Measurements from ENCODE around the gene TBC1D20.

- TF ChIP-seq, protein P1, sequence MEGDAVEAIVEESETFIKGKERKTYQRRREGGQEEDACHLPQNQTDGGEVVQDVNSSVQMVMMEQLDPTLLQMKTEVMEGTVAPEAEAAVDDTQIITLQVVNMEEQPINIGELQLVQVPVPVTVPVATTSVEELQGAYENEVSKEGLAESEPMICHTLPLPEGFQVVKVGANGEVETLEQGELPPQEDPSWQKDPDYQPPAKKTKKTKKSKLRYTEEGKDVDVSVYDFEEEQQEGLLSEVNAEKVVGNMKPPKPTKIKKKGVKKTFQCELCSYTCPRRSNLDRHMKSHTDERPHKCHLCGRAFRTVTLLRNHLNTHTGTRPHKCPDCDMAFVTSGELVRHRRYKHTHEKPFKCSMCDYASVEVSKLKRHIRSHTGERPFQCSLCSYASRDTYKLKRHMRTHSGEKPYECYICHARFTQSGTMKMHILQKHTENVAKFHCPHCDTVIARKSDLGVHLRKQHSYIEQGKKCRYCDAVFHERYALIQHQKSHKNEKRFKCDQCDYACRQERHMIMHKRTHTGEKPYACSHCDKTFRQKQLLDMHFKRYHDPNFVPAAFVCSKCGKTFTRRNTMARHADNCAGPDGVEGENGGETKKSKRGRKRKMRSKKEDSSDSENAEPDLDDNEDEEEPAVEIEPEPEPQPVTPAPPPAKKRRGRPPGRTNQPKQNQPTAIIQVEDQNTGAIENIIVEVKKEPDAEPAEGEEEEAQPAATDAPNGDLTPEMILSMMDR (IDR thresholded peaks at IDR 0.05) = no peak
- TF ChIP-seq POLR2A (IDR thresholded peaks at IDR 0.05) = no peak
- no peak for TF ChIP-seq POLR2AphosphoS5 (IDR thresholded peaks at IDR 0.05; ENCODE audit: insufficient read depth in 1 of 2, low read depth in 1 of 2)
Observed at GRCh38 chr20:418858-419365, 43.4 kb downstream of the TBC1D20 start.

Data from vagina (tissue), 2 donors.